Spinal cord (tissue), 10 donors: ENCODE results near the gene EOGT. TPM values are rescaled to one million over a fixed set of nuclear protein-coding genes. Genes with fewer than 3 reads are reported as not detected.

Source experiments
- DNase-seq, 6 donors: peaks; one replicate each; pipeline versions ENCODE4 v3.0.0 to v3.0.0-alpha.2; 2013 to 2015; ENCODE audit warnings: low spot score in 6 of 6, low read depth in 4 of 6
- H3K27ac ChIP-seq: one replicate; pipeline ENCODE4 v1.5.1; 2013; ENCODE audit warnings: low read depth, low read length, control low read depth
- H3K27me3 ChIP-seq: one replicate; pipeline ENCODE4 v1.6.1; 2013; ENCODE audit warnings: low read length; ENCODE audit not compliant: control insufficient read depth, insufficient read depth
- H3K36me3 ChIP-seq: one replicate; pipeline ENCODE4 v1.6.1; 2013; ENCODE audit warnings: low read length; ENCODE audit not compliant: control insufficient read depth, insufficient read depth
- H3K4me1 ChIP-seq: one replicate; pipeline ENCODE4 v1.6.1; 2013; ENCODE audit warnings: low read length; ENCODE audit not compliant: control insufficient read depth, insufficient read depth
- H3K4me3 ChIP-seq: one replicate; pipeline ENCODE4 v1.5.1; 2013; ENCODE audit warnings: low read depth, low read length, control low read depth
- H3K9me3 ChIP-seq: one replicate; pipeline ENCODE4 v1.6.1; 2013; ENCODE audit warnings: low read length; ENCODE audit not compliant: control insufficient read depth, insufficient read depth
- WGBS: methylation state at CpG from one replicate; pipeline ENCODE4 v1.1.5; 2013; ENCODE audit warnings: missing lambda C conversion rate; ENCODE audit not compliant: insufficient coverage; 5-methylcytosine and 5-hydroxymethylcytosine counted together
- polyA plus RNA-seq, 2 donors: library from polyadenylated mRNA; unstranded; fragments of 120-200 nt; gene quantifications; one replicate each; pipeline ENCODE4 v1.2.1, GENCODE V29; 2013; ENCODE audit not compliant: insufficient read length in 2 of 2
- total RNA-seq, 2 donors: library from RNA; depleted of rRNA in 1 of 2; stranded (reverse); fragments of 120-200 nt in 1 of 2; fragments of >200 nt in 1 of 2; gene quantifications; one replicate each; pipeline versions ENCODE4 v1.2.3 to v1.2.4, GENCODE V29; 2013 to 2014
- donor health status: healthy.

EOGT gene
- total and polyA plus RNA-seq, 4 donors: 7.6 to 19.3 (median 13.2) TPM

GRCh38 chr3:68996356-68996995 is 17.0 kb downstream of the EOGT start:
- DNase-seq: no peak
- 83% methylated on average over 5 of the region's 8 CpGs for WGBS

GRCh38 chr3:68988740-68989139 is 24.7 kb downstream of the EOGT start:
- no peak for DNase-seq
- H3K27ac ChIP-seq: no peak overlapping the region
- H3K36me3 ChIP-seq: peaks cover 6% of the 10 kb centered on the region
- no peak overlapping the region for H3K4me3 ChIP-seq
- WGBS: no CpG with 5 or more reads among the region's 4 CpGs
- no peaks in the 10 kb centered on the region for H3K4me1 ChIP-seq
- H3K27me3 ChIP-seq: no peaks in the 10 kb centered on the region
- H3K9me3 ChIP-seq: no peaks in the 10 kb centered on the region

More at GRCh38 chr3:68996356-68996995, 17.0 kb downstream of the EOGT start:
- H3K9me3 ChIP-seq: no peaks in the 10 kb centered on the region
- H3K36me3 ChIP-seq: no peaks in the 10 kb centered on the region
- no peaks in the 10 kb centered on the region for H3K27me3 ChIP-seq
- H3K4me3 ChIP-seq: no peak overlapping the region
- no peaks in the 10 kb centered on the region for H3K4me1 ChIP-seq
- H3K27ac ChIP-seq: no peak overlapping the region

- Histone ChIP-seq H3K4me1 (no peaks in the 10 kb centered on the region), H3K36me3 (peaks cover 6% of the 10 kb centered on the region), H3K9me3 (no peaks in the 10 kb centered on the region), H3K27me3 (no peaks in the 10 kb centered on the region), H3K4me3 (no peak overlapping the region), H3K27ac (no peak overlapping the region)
- no CpG with 5 or more reads among the region's 6 CpGs for WGBS
- no peak for DNase-seq
Measured at GRCh38 chr3:68987322-68987721, 26.2 kb downstream of the EOGT start.

- Histone ChIP-seq H3K27ac (no peak overlapping the region), H3K36me3 (peaks cover 6% of the 10 kb centered on the region), H3K4me1 (no peaks in the 10 kb centered on the region), H3K9me3 (no peaks in the 10 kb centered on the region), H3K27me3 (no peaks in the 10 kb centered on the region), H3K4me3 (no peak overlapping the region)
- no peak for DNase-seq
- WGBS: 91% methylated on average over 3 of the region's 6 CpGs
Measured at GRCh38 chr3:68986496-68987208, 26.8 kb downstream of the EOGT start.

- Histone ChIP-seq H3K36me3 (peaks cover 6% of the 10 kb centered on the region), H3K9me3 (no peaks in the 10 kb centered on the region), H3K27me3 (no peaks in the 10 kb centered on the region), H3K27ac (no peak overlapping the region), H3K4me3 (no peak overlapping the region), H3K4me1 (no peaks in the 10 kb centered on the region)
- WGBS: no CpG with 5 or more reads among the region's 3 CpGs
- peak in 2 of 6 donors; percentile 62 to 66 for DNase-seq
Measured at GRCh38 chr3:68985146-68985790, 28.2 kb downstream of the EOGT start.

GRCh38 chr3:68984011-68984530 is 29.4 kb downstream of the EOGT start:
- Histone ChIP-seq H3K27me3 (no peaks in the 10 kb centered on the region), H3K27ac (no peak overlapping the region), H3K4me1 (no peaks in the 10 kb centered on the region), H3K9me3 (no peaks in the 10 kb centered on the region), H3K4me3 (no peak overlapping the region), H3K36me3 (peaks cover 6% of the 10 kb centered on the region)
- DNase-seq: no peak
- WGBS: 81% methylated on average over 3 of the region's 5 CpGs

- H3K36me3 ChIP-seq: peaks cover 5% of the 10 kb centered on the region
- no peaks in the 10 kb centered on the region for H3K9me3 ChIP-seq
- no peaks in the 10 kb centered on the region for H3K27me3 ChIP-seq
- 86% methylated on average over 1 of the region's 8 CpGs for WGBS
- no peaks in the 10 kb centered on the region for H3K4me1 ChIP-seq
- no peak overlapping the region for H3K27ac ChIP-seq
- no peak overlapping the region for H3K4me3 ChIP-seq
- DNase-seq: no peak
Measured at GRCh38 chr3:68977486-68978167, 35.9 kb downstream of the EOGT start.

- WGBS: no CpG with 5 or more reads among the region's 5 CpGs
- no peak overlapping the region for H3K4me3 ChIP-seq
Measured at GRCh38 chr3:68974711-68975110, 38.8 kb downstream of the EOGT start.

GRCh38 chr3:68973639-68974038 is 39.8 kb downstream of the EOGT start:
- no peak overlapping the region for H3K27ac ChIP-seq
- WGBS: 77% methylated on average over 7 of the region's 7 CpGs
- no peak overlapping the region for H3K4me3 ChIP-seq
- H3K9me3 ChIP-seq: no peaks in the 10 kb centered on the region
- H3K4me1 ChIP-seq: no peaks in the 10 kb centered on the region
- peaks cover 5% of the 10 kb centered on the region for H3K36me3 ChIP-seq
- H3K27me3 ChIP-seq: no peaks in the 10 kb centered on the region
- no peak for DNase-seq

More at GRCh38 chr3:68974711-68975110, 38.8 kb downstream of the EOGT start:
- no peak for DNase-seq
- Histone ChIP-seq H3K36me3 (peaks cover 5% of the 10 kb centered on the region), H3K27me3 (no peaks in the 10 kb centered on the region), H3K9me3 (no peaks in the 10 kb centered on the region), H3K27ac (no peak overlapping the region), H3K4me1 (no peaks in the 10 kb centered on the region)
